NT2/D1 (cell line): Measurements from ENCODE around the gene COL23A1.

Source experiments
- SUZ12 ChIP-seq: IDR thresholded peaks from 2 replicates; pipeline ENCODE4 v1.6.1; 2011; ENCODE audit not compliant: insufficient read length, insufficient read depth; ENCODE audit errors: extremely low read depth
- YY1 ChIP-seq: IDR thresholded peaks from 2 replicates; pipeline ENCODE4 v1.6.1; 2011; ENCODE audit not compliant: insufficient read length, insufficient read depth
- ZNF274 ChIP-seq: IDR thresholded peaks from 2 replicates; pipeline ENCODE4 v1.6.1; 2011; ENCODE audit warnings: mild to moderate bottlenecking, low read depth, low read length

- TF ChIP-seq ZNF274 (no peak), YY1 (no peak), SUZ12 (no peak)
These were observed 218.7 kb downstream of the COL23A1 start for GRCh38 chr5:178371362-178372111.
